ENCODE results near the gene ZBTB7C. TPM values are rescaled to one million over a fixed set of nuclear protein-coding genes. Genes with fewer than 3 reads are reported as not detected.
"Not testable (repeated sequence)": the region's sequence is repeated elsewhere in the genome, so short reads cannot be mapped to it uniquely, and the experiment has no call there.

The ZBTB7C gene
- total and polyA plus RNA-seq, 9 donors: 1.5 to 26.6 (median 15.7) TPM

- H3K27me3 ChIP-seq: no peaks in the 10 kb centered on the region
- no peak overlapping the region for H3K27ac ChIP-seq
- no peaks in the 10 kb centered on the region for H3K9me3 ChIP-seq
- no peak overlapping the region for H3K4me3 ChIP-seq
- DNase-seq: no peak
- TF ChIP-seq EP300 (IDR thresholded peaks at IDR 0.05): no peak
- no peak for TF ChIP-seq POLR2A (IDR thresholded peaks at IDR 0.05)
- TF ChIP-seq CTCF (IDR thresholded peaks at IDR 0.05): no peak
- peaks cover 5% of the 10 kb centered on the region for H3K4me1 ChIP-seq (ENCODE audit: insufficient read depth)
- H3K36me3 ChIP-seq: no peaks in the 10 kb centered on the region
- intact Hi-C loops (cut with DNase I): loop anchor here in 2 of 4 donors (5.0 to 10.0 kb wide), 2 partner anchors 99 to 106 kb away; no protein-coding TSS in a partner anchor
- WGBS, 3 donors: 72 to 84% (median 84%) methylated on average over 9 of the region's 9 CpGs
These were observed 31.7 kb upstream of the ZBTB7C start for GRCh38 chr18:48440924-48441323.

- Histone ChIP-seq H3K36me3 (no peaks in the 10 kb centered on the region), H3K27ac (no peak overlapping the region), H3K4me3 (no peak overlapping the region), H3K9me3 (no peaks in the 10 kb centered on the region), H3K27me3 (no peaks in the 10 kb centered on the region), H3K4me1 (ENCODE audit: insufficient read depth) (peaks cover 5% of the 10 kb centered on the region)
- WGBS, 3 donors: 86 to 94% (median 92%) methylated on average over 3 of the region's 3 CpGs
- no peak for DNase-seq
- no peak for TF ChIP-seq EP300 (IDR thresholded peaks at IDR 0.05)
- no peak for TF ChIP-seq CTCF (IDR thresholded peaks at IDR 0.05)
- TF ChIP-seq POLR2A (IDR thresholded peaks at IDR 0.05): no peak
- intact Hi-C loops (cut with DNase I): no loop called here
These were observed 27.7 kb upstream of the ZBTB7C start for GRCh38 chr18:48436907-48437306.

- H3K36me3 ChIP-seq; H3K9me3 ChIP-seq; H3K27me3 ChIP-seq; intact Hi-C loops (cut with DNase I); H3K4me3 ChIP-seq; H3K27ac ChIP-seq; DNase-seq; H3K4me1 ChIP-seq (ENCODE audit: insufficient read depth): not testable (repeated sequence)
- WGBS, 3 donors: 91 to 93% (median 93%) methylated on average over 4 of the region's 4 CpGs
These were observed 25.2 kb upstream of the ZBTB7C start for GRCh38 chr18:48434382-48434781.

- WGBS, 3 donors: 89 to 95% (median 92%) methylated on average over 2 of the region's 2 CpGs
- DNase-seq: no peak
- H3K27me3 ChIP-seq: no peaks in the 10 kb centered on the region
- no peak for TF ChIP-seq CTCF (IDR thresholded peaks at IDR 0.05)
- TF ChIP-seq POLR2A (IDR thresholded peaks at IDR 0.05): no peak
- TF ChIP-seq EP300 (IDR thresholded peaks at IDR 0.05): no peak
- no peak overlapping the region for H3K27ac ChIP-seq
- no peaks in the 10 kb centered on the region for H3K9me3 ChIP-seq
- no peak overlapping the region for H3K4me3 ChIP-seq
- no peaks in the 10 kb centered on the region for H3K4me1 ChIP-seq (ENCODE audit: insufficient read depth)
- intact Hi-C loops (cut with DNase I): no loop called here
- H3K36me3 ChIP-seq: no peaks in the 10 kb centered on the region
These were observed 24.4 kb upstream of the ZBTB7C start for GRCh38 chr18:48433541-48433940.

GRCh38 chr18:48430150-48430549 is 21.0 kb upstream of the ZBTB7C start:
- Histone ChIP-seq H3K27me3 (no peaks in the 10 kb centered on the region), H3K27ac (no peak overlapping the region), H3K9me3 (no peaks in the 10 kb centered on the region), H3K36me3 (no peaks in the 10 kb centered on the region), H3K4me3 (no peak overlapping the region), H3K4me1 (ENCODE audit: insufficient read depth) (no peaks in the 10 kb centered on the region)
- TF ChIP-seq CTCF (IDR thresholded peaks at IDR 0.05): no peak
- TF ChIP-seq POLR2A (IDR thresholded peaks at IDR 0.05): no peak
- no peak for TF ChIP-seq EP300 (IDR thresholded peaks at IDR 0.05)
- DNase-seq: no peak
- intact Hi-C loops (cut with DNase I): no loop called here
- 97 to 100% (median 98%) methylated on average over 4 of the region's 4 CpGs for WGBS, 3 donors
